Heart right ventricle (tissue), 16 donors: ENCODE measurements around the gene CD2BP2. TPM values are rescaled to one million over a fixed set of nuclear protein-coding genes. Genes with fewer than 3 reads are reported as not detected.

Source experiments
- ATAC-seq, 8 donors: fragments of 200-7000 bp; cut with Tn5 transposase; one replicate each; pipeline ENCODE4 v1.9.1; 2020; ENCODE audit warnings: mild to moderate bottlenecking in 8 of 8, moderate library complexity in 8 of 8, moderate number of reproducible peaks in 1 of 8
- DNase-seq, 2 donors: peaks; one replicate each; pipeline ENCODE4 v3.0.0-alpha.2; 2020
- H3K27ac ChIP-seq, 10 donors: fragments of 200-600 bp; sonication (generic) in 2 of 10; one replicate each; pipeline versions ENCODE4 v1.5.0 to v1.8.0; 2020 to 2022; ENCODE audit warnings: mild to moderate bottlenecking in 3 of 10
- H3K27me3 ChIP-seq, 7 donors: fragments of 200-600 bp; one replicate each; pipeline ENCODE4 v1.8.0; 2021 to 2022; ENCODE audit warnings: mild to moderate bottlenecking in 2 of 7
- H3K36me3 ChIP-seq, 9 donors: fragments of 200-600 bp; sonication (generic) in 1 of 9; one replicate each; pipeline versions ENCODE4 v1.5.0 to v1.8.0; 2020 to 2022; ENCODE audit warnings: mild to moderate bottlenecking in 2 of 9
- H3K4me1 ChIP-seq, 9 donors: fragments of 200-600 bp; sonication (generic) in 1 of 9; one replicate each; pipeline versions ENCODE4 v1.5.0 to v1.8.0; 2020 to 2022; ENCODE audit warnings: mild to moderate bottlenecking in 4 of 9
- H3K4me3 ChIP-seq, 10 donors: fragments of 200-600 bp; sonication (generic) in 2 of 10; one replicate each; pipeline versions ENCODE4 v1.5.0 to v1.8.0; 2020 to 2022; ENCODE audit warnings: mild to moderate bottlenecking in 7 of 10, moderate library complexity in 2 of 10
- H3K9me3 ChIP-seq, 11 donors: fragments of 200-600 bp in 10 of 11; sonication (generic) in 2 of 11; one replicate each; pipeline versions ENCODE4 v1.5.0 to v1.8.0; 2013 to 2022; ENCODE audit warnings: mild to moderate bottlenecking in 2 of 11, control low read depth in 1 of 11, moderate library complexity in 1 of 11
- WGBS, 2 donors: extraction: QIAGEN DNeasy Blood & Tissue Kit; methylation state at CpG; one replicate each; pipeline ENCODE4 v1.1.7; 2013; ENCODE audit warnings: inconsistent platforms in 1 of 2; 5-methylcytosine and 5-hydroxymethylcytosine counted together
- intact Hi-C, 10 donors: fragments of 100-400 bp; cut with DNase I; formaldehyde crosslinking; loops; one replicate each; pipeline versions ENCODE4 v1.11.1 to v1.14.2; 2022
- polyA plus RNA-seq, 2 donors: library from polyadenylated mRNA; stranded (reverse); fragments of 200-250 nt; gene quantifications; one replicate each; pipeline ENCODE4 v1.2.3, GENCODE V29; 2013
- total RNA-seq, 10 donors: library from RNA; stranded (reverse); fragmentation: NEBNext Ultra II Directional in 3 of 10; extraction: Animal tissue kit (Norgen Biotek cat#: 25700) in 3 of 10; gene quantifications; one replicate each; pipeline versions ENCODE4 v1.2.1 to v1.2.4, GENCODE V29; 2021 to 2023
- TF ChIP-seq, protein P1 (sequence below), 9 donors: fragments of 200-600 bp; sonication (generic) in 2 of 9; IDR thresholded peaks; one replicate each; pipeline versions ENCODE4 v1.5.0 to v1.8.0; 2021 to 2022; ENCODE audit warnings: antibody characterized with exemption in 9 of 9, mild to moderate bottlenecking in 5 of 9, moderate library complexity in 1 of 9
- donor health status: Arrhythmogenic right ventricular cardiomyopathy.
- donor health status: ischemic (EF 13 %, LVEDD 7.1; RV severe dilation, severe dysfunction).
- donor health status: healthy with polysubstance abuse.
- donor health status: DM: no; HTN: yes; CAD: no.
- donor health status: DM: no; HTN: no; CAD: no.
- donor health status: ischemic (EF 25% LVEDD 6.9; RV normal size, moderate dysfunction).
- donor health status: ischemic (EF 25% LVEDD 5.7; RV mildly dilated, moderate dysfunction).
- donor health status: healthy.
- donor health status: DM: yes; HTN: yes; CAD: no.
- donor health status: Ischemic cardiomyopathy.
- donor health status: ischemic (EF 35%, LVEDD 5.7; RV mildly dilated, moderate dysfunction).
- donor health status: nonischemic (EF 11% LVEDD 7.7; RV severe dilation, severe dysfunction).
- donor health status: DM: yes; HTN: yes; CAD: no.
- donor health status: PGD.
- donor health status: ischemic (EF 29% LVEDD 5.4; RV normal size, mild dysfunction).
- donor health status: nonischemic (EF 23%, LVEDD 6.1; RV moderate dilation, normal function).

The CD2BP2 gene
- total and polyA plus RNA-seq, 12 donors, result 19.9 to 48.8 (median 38.8) TPM

DNA sequence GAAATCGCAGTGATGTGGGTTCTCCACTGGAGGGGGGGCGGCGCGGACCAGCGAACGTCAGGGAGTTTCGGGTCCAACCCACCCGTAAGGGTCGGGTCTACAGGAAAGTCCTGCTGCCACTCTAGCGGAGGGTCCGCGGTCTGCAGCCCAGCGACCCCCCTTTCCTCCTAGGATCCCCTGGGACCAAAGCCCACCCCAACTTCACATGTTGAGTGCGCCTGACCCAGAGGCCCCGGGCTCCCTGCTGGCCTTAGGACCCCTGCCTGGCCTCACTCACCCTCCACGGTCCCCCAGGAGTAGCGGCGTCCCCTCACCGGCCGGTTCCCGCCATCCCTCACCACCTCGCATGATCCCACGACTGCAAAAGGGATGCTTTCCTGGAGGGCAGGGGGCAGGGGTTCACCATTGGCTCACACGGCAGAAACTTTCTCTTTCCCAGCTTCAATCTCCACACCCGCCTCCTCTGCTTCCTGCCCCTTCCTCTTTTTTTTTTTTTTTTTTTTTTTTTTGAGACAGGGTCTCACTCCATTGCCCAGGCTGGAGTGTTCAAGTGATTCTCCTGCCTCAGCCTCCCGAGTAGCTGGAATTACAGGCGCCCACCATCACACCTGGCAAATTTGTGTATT, 24.2 kb upstream of the CD2BP2 start:
- intact Hi-C loops, result no loop called here
- H3K36me3 ChIP-seq, result no peaks in the 10 kb centered on the region
- DNase-seq (no peak), ATAC-seq (no peak)
- H3K27me3 ChIP-seq, result no peaks in the 10 kb centered on the region
- peak overlapping the region; percentile 32 to 94 (median 68) for H3K4me3 ChIP-seq
- H3K9me3 ChIP-seq, result no peaks in the 10 kb centered on the region
- 21 to 32% methylated on average over 27 of the region's 27 CpGs for WGBS, 2 donors
- peak overlapping the region in 9 of 10 donors; percentile 83 to 100 (median 99) for H3K27ac ChIP-seq
- TF ChIP-seq, protein P1, sequence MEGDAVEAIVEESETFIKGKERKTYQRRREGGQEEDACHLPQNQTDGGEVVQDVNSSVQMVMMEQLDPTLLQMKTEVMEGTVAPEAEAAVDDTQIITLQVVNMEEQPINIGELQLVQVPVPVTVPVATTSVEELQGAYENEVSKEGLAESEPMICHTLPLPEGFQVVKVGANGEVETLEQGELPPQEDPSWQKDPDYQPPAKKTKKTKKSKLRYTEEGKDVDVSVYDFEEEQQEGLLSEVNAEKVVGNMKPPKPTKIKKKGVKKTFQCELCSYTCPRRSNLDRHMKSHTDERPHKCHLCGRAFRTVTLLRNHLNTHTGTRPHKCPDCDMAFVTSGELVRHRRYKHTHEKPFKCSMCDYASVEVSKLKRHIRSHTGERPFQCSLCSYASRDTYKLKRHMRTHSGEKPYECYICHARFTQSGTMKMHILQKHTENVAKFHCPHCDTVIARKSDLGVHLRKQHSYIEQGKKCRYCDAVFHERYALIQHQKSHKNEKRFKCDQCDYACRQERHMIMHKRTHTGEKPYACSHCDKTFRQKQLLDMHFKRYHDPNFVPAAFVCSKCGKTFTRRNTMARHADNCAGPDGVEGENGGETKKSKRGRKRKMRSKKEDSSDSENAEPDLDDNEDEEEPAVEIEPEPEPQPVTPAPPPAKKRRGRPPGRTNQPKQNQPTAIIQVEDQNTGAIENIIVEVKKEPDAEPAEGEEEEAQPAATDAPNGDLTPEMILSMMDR (IDR thresholded peaks at IDR 0.05), result no peak
- peaks cover 10 to 29% (median 15%) of the 10 kb centered on the region in 9 donors for H3K4me1 ChIP-seq

DNA sequence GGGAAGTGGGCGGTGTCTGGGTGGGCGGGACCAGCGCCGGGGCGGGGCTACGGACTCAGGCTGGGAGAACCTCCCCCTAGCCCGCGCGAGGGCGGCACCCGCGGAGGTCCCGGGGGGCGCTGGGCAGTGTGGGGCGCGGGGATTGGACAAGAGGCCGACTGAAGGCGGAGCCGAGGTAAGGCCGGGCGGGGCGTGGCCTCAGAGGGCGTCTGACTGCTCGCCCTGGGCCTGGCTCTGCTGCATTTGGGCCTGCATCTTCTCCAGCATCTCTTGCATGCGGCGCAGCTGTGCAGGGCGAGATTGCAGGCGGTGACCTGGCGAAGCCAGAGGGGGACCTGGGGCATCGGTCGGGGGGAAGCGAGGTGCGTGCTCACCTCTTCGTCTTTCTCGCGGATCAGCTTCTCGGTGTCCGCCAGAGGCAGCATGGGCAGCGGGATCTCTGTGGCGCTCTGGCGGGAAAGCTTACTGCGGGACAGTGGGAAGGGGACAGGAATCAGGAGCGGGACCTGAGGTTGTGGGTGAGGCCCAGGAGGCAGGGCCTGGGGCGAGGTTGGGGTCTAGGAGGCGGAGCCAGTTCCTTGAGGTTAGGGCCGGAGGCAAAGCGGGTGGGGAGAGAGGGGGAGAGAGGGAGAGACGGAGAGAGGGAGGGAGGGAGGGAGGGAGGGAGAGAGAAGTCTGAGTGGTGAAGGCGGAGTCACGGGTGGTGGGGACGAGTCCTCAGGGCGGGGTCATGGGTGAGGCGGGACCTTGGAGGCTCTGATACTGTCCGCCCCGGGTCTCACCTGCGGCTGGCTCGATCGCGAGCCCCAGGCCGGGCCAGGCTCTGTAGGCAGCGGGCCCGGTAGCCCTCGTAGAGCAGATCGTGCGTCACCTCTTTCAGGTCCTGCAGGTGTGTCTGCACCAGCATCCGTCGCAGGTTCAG, 23.4 kb upstream of the CD2BP2 start:
- 1 to 2% methylated on average over 53 to 67 of the region's 67 CpGs for WGBS, 2 donors
- Histone ChIP-seq H3K36me3 (no peaks in the 10 kb centered on the region), H3K9me3 (no peaks in the 10 kb centered on the region), H3K4me1 (peaks cover 10 to 29% (median 15%) of the 10 kb centered on the region in 9 donors), H3K27me3 (no peaks in the 10 kb centered on the region), H3K4me3 (peak overlapping the region; percentile 32 to 94 (median 68)), H3K27ac (peak overlapping the region; percentile 98 to 100 (median 99))
- peak; percentile 96 to 98 (median 98) for ATAC-seq
- TF ChIP-seq, protein P1 (IDR thresholded peaks at IDR 0.05), result peak in 4 of 9 donors; percentile 12 to 42 (median 22)
- peak; percentile 99 to 100 for DNase-seq
- intact Hi-C loops, result no loop called here

GRCh38 chr16:30377812-30378235, 22.7 kb upstream of the CD2BP2 start:
- 0 to 1% methylated on average over 39 of the region's 39 CpGs for WGBS, 2 donors
- no peaks in the 10 kb centered on the region for H3K9me3 ChIP-seq
- intact Hi-C loops, result no loop called here
- peaks cover 10 to 29% (median 15%) of the 10 kb centered on the region in 9 donors for H3K4me1 ChIP-seq
- no peaks in the 10 kb centered on the region for H3K27me3 ChIP-seq
- ATAC-seq (peak; percentile 69 to 86 (median 78)), DNase-seq (peak; percentile 96)
- TF ChIP-seq, protein P1 (IDR thresholded peaks at IDR 0.05), result no peak
- peak overlapping the region; percentile 35 to 94 (median 68) for H3K4me3 ChIP-seq
- peak overlapping the region; percentile 98 to 100 (median 99) for H3K27ac ChIP-seq
- H3K36me3 ChIP-seq, result no peaks in the 10 kb centered on the region

- TF ChIP-seq, protein P1 (IDR thresholded peaks at IDR 0.05), result no peak
- ATAC-seq (no peak), DNase-seq (no peak)
- intact Hi-C loops, result no loop called here
- peak overlapping the region; percentile 35 to 94 (median 68) for H3K4me3 ChIP-seq
- H3K27ac ChIP-seq, result peak overlapping the region; percentile 98 to 100 (median 99)
- no peaks in the 10 kb centered on the region for H3K36me3 ChIP-seq
- H3K27me3 ChIP-seq, result no peaks in the 10 kb centered on the region
- WGBS, 2 donors, result 45% methylated on average over 29 of the region's 29 CpGs
- no peaks in the 10 kb centered on the region for H3K9me3 ChIP-seq
- peaks cover 10 to 31% (median 16%) of the 10 kb centered on the region in 9 donors for H3K4me1 ChIP-seq
These were observed 22.1 kb upstream of the CD2BP2 start for GRCh38 chr16:30377050-30377811.
